Measurements from ENCODE around the gene NAPG. TPM values are rescaled to one million over a fixed set of nuclear protein-coding genes. Genes with fewer than 3 reads are reported as not detected.

Gene NAPG
- total and polyA plus RNA-seq, 10 of the 15 experiments (the other 5 are each of a cell fraction or from before 2014, with no cell fraction given) = 20.5 to 34.8 (median 24.0) TPM

GRCh38 chr18:10558967-10559298, 33.1 kb downstream of the NAPG start:
- CTCF ChIA-PET = interaction anchor here (1.4 to 9.0 kb wide), 11 partner anchors 12 to 604 kb away, joined by 3 to 191 read pairs (median 12); partner anchors contain the start of gene PIEZO2
- H3K27ac ChIP-seq (ENCODE audit: control insufficient read depth, insufficient read depth) = no peak overlapping the region
- H3K27me3 ChIP-seq (replicated peaks in 1 of 2; ENCODE audit: control insufficient read depth in 2 of 2, insufficient read depth in 2 of 2, low read length in 1 of 2) = no peaks in the 10 kb centered on the region
- WGBS (ENCODE audit: insufficient coverage, insufficient replicate concordance, low lambda C conversion rate, missing lambda C conversion rate) = 87% methylated on average over 4 of the region's 4 CpGs
- SMC1A ChIA-PET (ENCODE audit: uncharacterized antibody, unreplicated experiment) = interaction anchor here (1.5 to 3.4 kb wide), 3 partner anchors 113 to 593 kb away, joined by 5 to 84 read pairs (median 6); partner anchors contain the start of gene PIEZO2
- no peaks in the 10 kb centered on the region for H3K79me2 ChIP-seq (ENCODE audit: control insufficient read depth, insufficient read depth, low read length)
- intact Hi-C loops (cut with micrococcal nuclease; ENCODE audit: unreplicated experiment) = no loop called here
- in situ Hi-C loops (cut with MboI) = no loop called here
- ATAC-seq (no peak), FAIRE-seq (no peak), DNase-seq (ENCODE audit: low read depth, low spot score) (no peak)
- H3K4me1 ChIP-seq (ENCODE audit: control insufficient read depth, insufficient read depth, low read length) = peaks cover 5% of the 10 kb centered on the region
- RAD21 ChIA-PET (ENCODE audit: unreplicated experiment) = interaction anchor here (1.1 to 1.3 kb wide), 3 partner anchors 21 to 604 kb away, joined by 3 to 8 read pairs (median 3); no protein-coding TSS in a partner anchor
- H3K36me3 ChIP-seq (ENCODE audit: control insufficient read depth in 2 of 2, insufficient read depth in 2 of 2, low read length in 1 of 2) = peaks cover 3 to 20% of the 10 kb centered on the region in 2 experiments
- H3K4me3 ChIP-seq = no peak overlapping the region
- H3K4me2 ChIP-seq (ENCODE audit: control insufficient read depth, insufficient read depth) = no peak overlapping the region
- POLR2A ChIA-PET = no interaction called here
- H3K9me3 ChIP-seq (replicated peaks; ENCODE audit: control insufficient read depth, insufficient read depth, low read length) = no peaks in the 10 kb centered on the region
- H4K20me1 ChIP-seq (ENCODE audit: control insufficient read depth, insufficient read depth) = no peaks in the 10 kb centered on the region
- H2AFZ ChIP-seq (ENCODE audit: control insufficient read depth, low read depth, low read length) = no peak overlapping the region
- BruUV-seq (replicated peaks) = no TSS peak
- H3K9ac ChIP-seq (ENCODE audit: control insufficient read depth, insufficient read depth, low read length) = no peak overlapping the region
- no peak for TF ChIP-seq MAX (IDR thresholded peaks at IDR 0.05; ENCODE audit: low read depth, low read length)
- TF ChIP-seq ZBTB33 (IDR thresholded peaks at IDR 0.05) = no peak
- TF ChIP-seq POLR2AphosphoS5 (IDR thresholded peaks at IDR 0.05; ENCODE audit: low read length) = no peak
- TF ChIP-seq, protein P1, sequence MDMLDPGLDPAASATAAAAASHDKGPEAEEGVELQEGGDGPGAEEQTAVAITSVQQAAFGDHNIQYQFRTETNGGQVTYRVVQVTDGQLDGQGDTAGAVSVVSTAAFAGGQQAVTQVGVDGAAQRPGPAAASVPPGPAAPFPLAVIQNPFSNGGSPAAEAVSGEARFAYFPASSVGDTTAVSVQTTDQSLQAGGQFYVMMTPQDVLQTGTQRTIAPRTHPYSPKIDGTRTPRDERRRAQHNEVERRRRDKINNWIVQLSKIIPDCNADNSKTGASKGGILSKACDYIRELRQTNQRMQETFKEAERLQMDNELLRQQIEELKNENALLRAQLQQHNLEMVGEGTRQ (IDR thresholded peaks at IDR 0.05; ENCODE audit: borderline replicate concordance, low read depth, low read length) = no peak
- TF ChIP-seq ESRRA (IDR thresholded peaks at IDR 0.05; ENCODE audit: low read length) = no peak
- no peak for TF ChIP-seq RB1 (IDR thresholded peaks at IDR 0.05; ENCODE audit: borderline replicate concordance)
- no peak for TF ChIP-seq POU2F2 (IDR thresholded peaks at IDR 0.05; ENCODE audit: borderline replicate concordance, low read depth, low read length)
- TF ChIP-seq RAD21 (IDR thresholded peaks at IDR 0.05; ENCODE audit: insufficient read depth, low read depth, low read length) = no peak
- no peak for TF ChIP-seq SIX5 (IDR thresholded peaks at IDR 0.05; ENCODE audit: low read depth, low read length, severe bottlenecking)
- TF ChIP-seq, protein P2, sequence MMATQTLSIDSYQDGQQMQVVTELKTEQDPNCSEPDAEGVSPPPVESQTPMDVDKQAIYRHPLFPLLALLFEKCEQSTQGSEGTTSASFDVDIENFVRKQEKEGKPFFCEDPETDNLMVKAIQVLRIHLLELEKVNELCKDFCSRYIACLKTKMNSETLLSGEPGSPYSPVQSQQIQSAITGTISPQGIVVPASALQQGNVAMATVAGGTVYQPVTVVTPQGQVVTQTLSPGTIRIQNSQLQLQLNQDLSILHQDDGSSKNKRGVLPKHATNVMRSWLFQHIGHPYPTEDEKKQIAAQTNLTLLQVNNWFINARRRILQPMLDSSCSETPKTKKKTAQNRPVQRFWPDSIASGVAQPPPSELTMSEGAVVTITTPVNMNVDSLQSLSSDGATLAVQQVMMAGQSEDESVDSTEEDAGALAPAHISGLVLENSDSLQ (IDR thresholded peaks at IDR 0.05) = no peak
- no peak for TF ChIP-seq TCF7 (IDR thresholded peaks at IDR 0.05; ENCODE audit: borderline replicate concordance)
- TF ChIP-seq HDAC6 (IDR thresholded peaks at IDR 0.05; ENCODE audit: unreplicated experiment) = no peak
- TF ChIP-seq ZNF384 (IDR thresholded peaks at IDR 0.05; ENCODE audit: borderline replicate concordance, low read depth, low read length) = no peak
- TF ChIP-seq BCL11A (IDR thresholded peaks at IDR 0.05; ENCODE audit: low read depth, low read length) = no peak
- no peak for TF ChIP-seq CBX3 (IDR thresholded peaks at IDR 0.05; ENCODE audit: borderline replicate concordance, low read depth)

Data from GM12878 (cell line).